Choroid plexus epithelial cell (primary cell): ENCODE data around the gene RPUSD4.

ENCODE experiments used
- DNase-seq: peaks from one replicate; pipeline ENCODE4 v3.0.0-alpha.2; 2010; ENCODE audit warnings: low read depth
- H3K4me3 ChIP-seq: 2 replicates; pipeline ENCODE4 v1.5.1; 2011; ENCODE audit warnings: low read depth, mild to moderate bottlenecking, control low read depth, low read length, moderate library complexity
- CTCF ChIP-seq: conservative IDR thresholded peaks from 2 replicates; pipeline ENCODE4 v1.5.1; 2011; ENCODE audit warnings: low read depth, mild to moderate bottlenecking, control low read depth, inconsistent platforms, low read length, moderate library complexity

The RPUSD4 gene

DNA sequence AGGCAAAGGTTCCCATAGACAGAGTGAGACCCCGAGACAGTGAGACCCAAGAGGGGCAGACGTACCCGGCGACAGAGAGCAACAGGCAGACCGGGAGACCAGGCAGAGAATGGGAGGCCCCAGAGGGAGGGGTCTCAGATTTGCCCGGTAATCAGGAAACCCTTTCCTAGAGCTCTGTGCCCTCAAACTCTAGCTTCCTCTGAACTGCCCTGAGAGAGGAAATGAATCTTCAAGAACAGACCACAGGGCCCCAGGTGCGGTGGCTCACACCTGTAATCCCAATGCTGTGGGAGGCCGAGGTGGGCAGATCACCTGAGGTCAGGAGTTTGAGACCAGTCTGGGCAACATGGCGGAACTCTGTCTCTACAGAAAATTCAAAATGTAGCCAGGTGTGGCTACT is 47.7 kb downstream of the RPUSD4 start:
- H3K4me3 ChIP-seq = no peak overlapping the region
- no peak for DNase-seq
- TF ChIP-seq CTCF = no peak

DNA sequence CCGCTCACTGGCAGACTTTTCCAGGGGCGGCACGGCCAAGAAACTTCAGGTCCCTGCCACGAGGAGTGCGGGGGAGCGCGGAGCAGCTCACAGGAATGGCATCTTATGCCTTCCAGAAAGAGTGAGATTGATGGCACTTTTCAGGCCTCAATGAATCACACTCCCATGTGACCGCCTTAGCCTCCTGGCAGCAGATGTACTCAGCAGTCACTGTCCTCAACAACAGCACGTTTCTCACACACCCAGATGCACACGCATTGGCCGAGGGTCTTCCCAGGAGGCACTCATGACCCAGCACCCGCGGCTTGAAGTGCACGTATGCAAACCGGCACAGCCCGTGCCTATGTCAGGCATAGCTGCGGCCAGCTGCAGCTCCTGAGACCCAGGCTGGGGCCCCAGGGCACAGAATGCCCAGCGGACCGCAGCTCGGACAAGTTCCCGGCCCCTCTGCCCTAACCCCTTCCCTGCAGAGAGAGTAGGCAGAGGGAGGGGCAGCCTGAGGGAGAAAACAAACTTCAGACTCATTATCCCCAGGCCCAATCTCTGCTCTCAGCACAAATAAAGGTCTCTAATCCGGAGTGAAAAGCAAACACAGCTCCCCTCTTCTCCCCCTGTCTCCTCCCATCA is 48.3 kb downstream of the RPUSD4 start:
- peak; percentile 16 for DNase-seq
- no peak for TF ChIP-seq CTCF
- no peak overlapping the region for H3K4me3 ChIP-seq

- H3K4me3 ChIP-seq = no peak overlapping the region
- no peak for DNase-seq
- TF ChIP-seq CTCF = no peak
Observed at GRCh38 chr11:126162306-126163030, 49.0 kb downstream of the RPUSD4 start.

- no peak for TF ChIP-seq CTCF
- DNase-seq = no peak
- H3K4me3 ChIP-seq = no peak overlapping the region
Observed at GRCh38 chr11:126161023-126161391, 50.4 kb downstream of the RPUSD4 start.

GRCh38 chr11:126160345-126161022 is 51.0 kb downstream of the RPUSD4 start:
- TF ChIP-seq CTCF = no peak
- no peak for DNase-seq
- no peak overlapping the region for H3K4me3 ChIP-seq

GRCh38 chr11:126159719-126160344 is 51.6 kb downstream of the RPUSD4 start:
- H3K4me3 ChIP-seq = no peak overlapping the region
- TF ChIP-seq CTCF = no peak

More at GRCh38 chr11:126159719-126160344, 51.6 kb downstream of the RPUSD4 start:
- DNase-seq = no peak
